HG03442 (cell line): ENCODE data around the gene RTN4.

Experiments used
- ATAC-seq: cut with Tn5 transposase; IDR thresholded peaks from one replicate; pipeline ENCODE4 v1.9.1; 2021; ENCODE audit warnings: mild to moderate bottlenecking, moderate library complexity; ENCODE audit not compliant: unreplicated experiment

The RTN4 gene

DNA sequence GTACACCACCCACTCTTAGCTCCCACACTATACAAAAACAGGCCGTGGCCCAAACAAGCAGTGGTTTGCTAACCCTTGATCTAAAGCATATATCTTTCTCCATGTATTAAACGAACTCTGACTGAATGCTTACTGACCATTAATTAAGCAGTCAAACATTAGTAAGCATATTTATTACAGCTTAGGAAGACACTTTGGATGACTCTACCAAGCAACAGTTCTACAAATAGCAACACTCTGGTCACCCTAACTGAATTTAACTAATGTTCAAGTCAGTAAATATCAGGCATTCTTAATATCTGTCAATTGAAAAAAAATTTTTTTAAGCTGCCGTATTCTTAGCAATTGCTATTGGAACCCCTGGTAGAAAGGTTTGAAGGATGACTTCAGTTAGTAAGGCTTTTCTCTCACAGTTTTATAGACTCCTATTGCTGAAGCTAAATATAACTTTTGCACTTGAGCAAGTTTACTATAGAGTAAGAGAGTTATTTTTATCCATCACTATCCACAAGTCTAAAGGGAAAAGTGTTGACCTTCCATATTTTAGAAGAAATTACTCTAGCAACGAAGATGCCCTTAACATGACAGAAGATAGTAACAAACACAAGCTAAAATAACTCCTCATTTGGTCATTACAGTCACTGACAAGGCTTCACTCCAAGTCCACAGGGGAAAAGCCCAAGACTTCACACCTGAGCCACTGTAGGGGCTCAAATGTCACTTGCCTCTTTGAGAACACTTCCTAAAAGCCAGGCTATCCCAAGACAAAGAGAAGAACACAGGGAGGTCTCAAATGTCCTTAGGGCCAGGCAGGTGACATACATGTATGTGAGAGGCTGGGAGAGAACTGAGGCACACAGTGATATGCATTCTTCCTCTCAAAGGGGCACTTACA is 74.4 kb downstream of the RTN4 start:
- ATAC-seq = no peak

DNA sequence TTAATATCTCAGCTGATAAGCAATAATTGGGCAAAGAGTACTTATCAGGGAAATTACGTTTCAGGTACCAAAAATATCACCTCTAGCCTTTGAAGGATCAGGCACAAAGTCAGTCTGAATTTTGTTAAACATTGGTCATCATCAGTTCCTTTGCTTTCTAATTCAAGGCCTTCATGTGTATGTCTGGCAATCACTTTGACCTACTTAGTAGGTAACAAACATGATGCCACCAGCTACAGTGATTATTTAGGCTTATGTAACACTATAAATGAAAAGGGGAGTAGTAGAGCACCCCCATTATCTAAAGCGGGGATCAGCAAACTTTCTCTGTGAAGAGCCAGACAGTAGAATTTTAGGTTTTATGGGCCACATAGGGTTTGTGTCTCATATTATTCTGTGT is 75.1 kb downstream of the RTN4 start:
- no peak for ATAC-seq

DNA sequence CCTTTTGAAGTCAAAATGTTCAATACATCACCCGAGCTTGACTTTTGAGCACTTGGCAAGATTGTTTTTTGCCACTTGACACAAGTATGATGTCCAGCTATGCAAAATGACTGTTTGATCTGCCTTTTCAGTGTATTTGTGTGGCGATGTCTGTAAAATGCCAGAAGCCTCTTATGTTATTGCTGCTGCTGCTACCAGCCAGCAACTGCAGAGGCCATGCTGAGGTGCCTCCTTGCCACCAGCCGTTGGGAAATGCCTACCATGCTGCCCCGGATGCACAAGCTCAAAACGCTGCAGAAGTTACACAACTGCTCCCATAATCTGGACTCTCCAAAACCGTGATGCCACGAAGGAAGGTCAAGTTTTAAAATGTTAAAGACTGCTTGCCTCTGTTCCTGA is 80.3 kb downstream of the RTN4 start:
- ATAC-seq = no peak

DNA sequence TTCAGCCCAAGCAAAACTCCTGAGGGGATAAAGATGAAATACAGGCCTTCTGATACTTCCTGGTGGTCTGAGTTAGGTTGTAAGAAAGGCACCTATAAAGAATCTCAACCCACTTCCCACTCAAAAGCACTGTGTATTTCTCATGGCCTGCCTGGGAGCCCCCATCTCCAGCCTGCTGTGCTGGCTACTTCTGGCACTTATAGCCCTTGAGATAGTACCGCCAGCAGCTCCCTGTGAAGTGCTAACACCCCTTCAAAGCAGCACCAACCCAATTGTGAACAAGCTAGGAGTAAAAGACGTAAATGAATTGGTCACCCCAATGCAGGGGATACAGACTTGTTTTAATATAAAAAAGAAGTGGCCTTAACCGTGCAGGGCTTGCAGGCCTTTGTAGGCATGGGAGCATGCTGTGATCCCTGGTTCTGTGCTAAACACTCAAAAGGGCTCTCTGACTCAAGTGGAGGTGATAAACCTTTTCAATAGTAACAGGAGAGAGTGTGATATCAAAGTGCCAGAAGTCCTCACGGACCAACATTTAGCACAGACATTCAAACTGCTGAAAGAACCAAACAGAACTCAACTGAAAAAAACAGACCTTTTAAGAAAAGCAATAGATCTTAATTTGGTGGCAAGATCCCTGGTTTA is 80.8 kb downstream of the RTN4 start:
- no peak for ATAC-seq

DNA sequence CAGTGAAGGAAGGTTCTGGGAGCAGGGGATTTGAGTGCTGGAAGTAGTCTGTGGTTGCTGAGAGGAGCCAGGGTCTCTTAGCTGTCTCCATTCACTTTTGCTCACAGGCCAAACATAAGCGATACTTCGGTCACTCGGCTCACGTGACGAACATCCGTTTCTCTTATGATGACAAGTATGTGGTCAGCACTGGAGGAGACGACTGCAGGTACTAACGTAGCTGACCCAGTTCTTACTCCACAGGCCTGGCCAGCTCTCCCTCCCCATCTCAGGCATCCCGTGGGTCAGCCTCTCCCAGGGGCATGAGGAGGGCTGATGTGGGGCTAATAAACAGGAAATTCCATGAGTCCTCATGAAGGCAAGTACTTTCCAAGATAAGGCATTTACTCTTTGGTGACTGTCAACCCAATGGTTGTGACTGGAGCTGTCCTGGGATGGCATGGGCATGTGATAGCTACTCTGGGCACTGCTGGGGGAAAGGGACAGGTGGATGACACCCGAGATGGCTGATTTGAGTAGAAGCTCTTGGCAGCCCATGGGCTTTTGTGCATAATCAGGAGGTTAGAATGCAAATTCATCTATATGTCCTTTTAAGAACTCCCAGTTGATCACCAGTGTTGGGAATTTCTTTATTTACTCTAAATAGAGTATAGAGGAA is 81.6 kb downstream of the RTN4 start:
- no peak for ATAC-seq

DNA sequence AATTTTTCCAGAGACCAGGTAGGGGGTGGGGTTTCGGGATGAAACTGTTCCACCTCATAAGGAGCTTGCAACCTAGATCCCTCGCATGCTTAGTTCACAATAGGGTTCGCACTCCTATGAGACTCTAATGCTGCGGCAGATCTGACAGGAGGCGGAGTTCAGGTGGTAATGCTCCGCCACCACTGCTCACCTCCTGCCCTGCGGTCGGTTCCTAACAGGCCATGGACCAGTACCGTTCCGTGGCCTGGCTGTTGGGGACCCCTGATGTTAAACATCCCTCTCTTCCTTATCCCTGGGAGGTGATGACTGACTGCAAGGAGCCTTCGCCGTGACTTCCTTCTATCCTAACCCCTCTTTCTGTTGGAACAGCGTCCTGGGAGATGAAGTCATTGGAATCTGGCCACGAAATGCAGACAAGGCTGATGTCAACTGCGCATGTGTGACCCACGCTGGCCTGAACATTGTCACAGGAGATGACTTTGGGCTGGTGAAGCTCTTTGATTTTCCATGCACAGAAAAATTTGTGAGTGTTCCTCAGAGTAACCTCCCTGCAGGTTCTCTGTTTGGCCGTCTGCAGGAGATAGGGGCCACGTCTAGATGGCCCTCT is 82.4 kb downstream of the RTN4 start:
- no peak for ATAC-seq

DNA sequence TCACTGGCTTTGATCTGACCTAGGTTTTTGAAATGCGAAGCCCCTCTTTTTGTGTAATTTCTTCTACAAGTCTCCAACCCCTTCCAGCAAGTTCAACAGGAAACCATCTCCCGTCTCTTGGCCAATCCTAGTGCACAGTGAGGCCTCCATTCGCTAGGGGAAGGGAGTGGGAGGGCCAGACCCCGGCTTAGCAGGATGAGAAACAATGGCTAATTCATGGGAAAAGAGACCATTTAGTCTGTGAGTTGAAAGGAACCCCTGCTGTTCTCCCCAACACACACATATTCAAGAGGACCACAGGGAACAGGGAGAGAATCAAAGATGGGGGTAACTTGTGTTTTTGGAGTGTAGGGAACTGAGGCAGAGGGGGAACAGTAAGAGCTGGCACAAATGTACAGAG is 83.0 kb downstream of the RTN4 start:
- ATAC-seq = no peak

DNA sequence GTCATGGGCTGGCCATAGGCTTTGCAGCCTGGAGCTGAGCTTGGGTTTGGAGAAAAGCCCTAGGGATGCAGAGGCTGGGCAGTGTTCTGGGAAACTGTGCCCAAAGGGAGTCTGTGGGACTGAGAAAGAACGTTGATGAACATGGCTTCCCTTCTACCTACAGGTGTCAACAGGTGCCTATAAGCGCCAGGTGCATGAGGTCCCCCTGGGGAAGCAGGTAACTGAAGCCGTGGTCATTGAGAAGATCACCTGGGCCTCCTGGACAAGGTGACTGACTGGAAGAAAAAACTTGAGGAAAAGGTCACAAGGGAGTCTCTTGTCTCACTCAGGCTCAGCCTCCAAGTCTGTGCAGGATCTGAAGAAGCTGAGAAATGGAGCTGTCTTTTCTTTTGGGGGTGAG is 83.4 kb downstream of the RTN4 start:
- no peak for ATAC-seq

DNA sequence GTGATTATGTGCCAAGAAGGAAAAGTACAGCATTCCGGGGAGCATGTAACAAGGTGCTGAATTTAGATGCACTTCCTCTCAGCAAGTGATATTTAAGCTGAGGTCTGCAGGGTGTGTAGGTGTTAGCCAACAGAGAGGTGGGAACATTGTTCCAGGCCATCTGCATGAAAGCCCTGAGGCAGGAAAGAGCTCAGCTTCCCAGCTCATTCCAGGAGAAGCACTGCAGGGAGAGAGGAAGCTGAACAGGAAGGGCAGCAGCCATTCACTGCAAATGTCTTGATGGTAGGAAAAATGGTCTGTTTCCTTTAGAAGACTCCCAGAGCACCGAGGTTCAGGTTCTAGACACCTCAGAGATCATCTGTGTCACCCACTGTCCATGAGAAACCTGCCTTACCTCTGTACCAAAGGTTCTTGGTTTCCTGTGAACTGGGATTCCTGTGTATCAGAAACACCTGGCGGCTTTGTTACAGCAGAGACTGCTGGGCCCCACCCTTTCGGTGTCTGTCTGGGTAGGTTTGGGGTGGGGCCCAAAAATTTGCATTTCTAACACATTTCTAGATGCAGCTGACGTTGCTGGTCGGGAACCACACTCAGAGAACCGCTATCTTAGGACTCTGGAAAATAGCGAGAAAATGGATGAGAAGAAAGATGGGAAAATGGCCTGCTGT is 84.0 kb downstream of the RTN4 start:
- no peak for ATAC-seq

DNA sequence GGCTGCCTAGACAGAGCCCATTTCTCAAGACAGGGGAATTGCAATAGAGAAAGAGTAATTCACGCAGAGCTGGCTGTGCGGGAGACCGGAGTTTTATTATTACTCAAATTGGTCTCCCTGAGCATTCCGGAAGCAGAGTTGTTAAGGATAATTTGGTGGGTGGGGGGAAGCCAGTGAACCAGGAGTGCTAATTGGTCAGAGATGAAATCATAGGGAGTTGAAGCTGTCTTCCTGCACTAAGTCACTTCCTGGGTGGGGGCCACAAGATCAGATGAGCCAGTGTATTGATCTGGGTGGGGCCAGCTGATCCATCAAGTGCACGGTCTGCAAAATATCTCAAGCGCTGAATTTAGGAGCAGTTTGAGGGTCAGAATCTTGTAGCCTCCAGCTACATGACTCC is 84.8 kb downstream of the RTN4 start:
- ATAC-seq = no peak

DNA sequence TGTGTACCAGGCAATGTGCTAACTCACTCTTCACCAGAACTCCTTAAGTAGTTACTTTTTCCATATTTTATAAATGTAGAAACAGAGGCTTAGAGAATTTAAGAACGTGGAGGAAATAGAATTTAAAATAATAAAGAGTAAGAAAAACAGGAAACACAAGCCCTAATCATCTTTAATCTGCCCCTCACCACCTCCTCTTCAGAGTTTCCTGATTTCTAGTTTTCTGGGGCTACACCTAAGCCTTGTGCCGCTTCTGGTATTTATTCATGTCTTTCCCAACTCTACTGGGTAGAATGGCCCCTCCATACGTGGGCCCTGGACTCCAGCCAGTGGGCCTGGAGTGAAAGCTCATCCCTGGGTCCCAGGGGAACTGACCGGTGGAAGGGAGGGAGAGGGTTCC is 85.4 kb downstream of the RTN4 start:
- no peak for ATAC-seq

DNA sequence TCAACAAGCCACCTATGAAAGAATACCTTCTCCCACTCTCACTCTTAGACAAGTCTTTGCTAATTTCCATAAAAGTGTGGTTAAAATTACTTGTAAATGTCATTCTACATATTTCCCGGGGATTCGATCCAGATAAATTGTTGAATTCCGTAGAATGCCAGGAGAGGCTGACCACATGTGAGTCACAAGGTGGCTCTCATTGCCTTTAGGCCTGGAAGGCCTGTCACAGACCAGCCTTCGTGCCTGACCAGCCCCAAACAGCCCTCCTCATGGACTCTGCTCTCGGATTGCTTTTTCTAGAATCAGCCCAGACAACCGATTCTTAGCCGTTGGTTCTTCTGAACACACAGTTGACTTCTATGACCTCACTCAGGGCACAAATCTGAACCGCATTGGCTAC is 86.0 kb downstream of the RTN4 start:
- ATAC-seq = no peak

DNA sequence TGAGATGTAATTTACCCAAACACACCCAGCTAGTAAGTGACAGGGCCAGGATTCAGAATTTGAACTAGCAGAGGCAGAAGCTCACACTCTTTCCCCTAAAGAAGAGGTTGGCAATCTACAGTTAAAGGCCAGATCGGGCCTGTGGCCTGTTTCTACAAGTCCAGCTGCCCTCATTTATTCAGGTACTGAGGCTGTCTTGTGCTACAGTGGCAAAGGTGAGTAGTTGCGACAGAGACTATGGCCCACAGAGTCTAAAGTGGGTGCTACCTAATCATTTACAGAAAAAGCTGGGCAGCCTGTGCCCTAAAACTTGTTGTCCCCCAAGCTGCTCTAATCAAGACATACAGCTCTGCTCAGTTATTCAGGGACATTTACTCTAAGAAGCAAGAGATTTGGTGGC is 86.8 kb downstream of the RTN4 start:
- ATAC-seq = no peak

DNA sequence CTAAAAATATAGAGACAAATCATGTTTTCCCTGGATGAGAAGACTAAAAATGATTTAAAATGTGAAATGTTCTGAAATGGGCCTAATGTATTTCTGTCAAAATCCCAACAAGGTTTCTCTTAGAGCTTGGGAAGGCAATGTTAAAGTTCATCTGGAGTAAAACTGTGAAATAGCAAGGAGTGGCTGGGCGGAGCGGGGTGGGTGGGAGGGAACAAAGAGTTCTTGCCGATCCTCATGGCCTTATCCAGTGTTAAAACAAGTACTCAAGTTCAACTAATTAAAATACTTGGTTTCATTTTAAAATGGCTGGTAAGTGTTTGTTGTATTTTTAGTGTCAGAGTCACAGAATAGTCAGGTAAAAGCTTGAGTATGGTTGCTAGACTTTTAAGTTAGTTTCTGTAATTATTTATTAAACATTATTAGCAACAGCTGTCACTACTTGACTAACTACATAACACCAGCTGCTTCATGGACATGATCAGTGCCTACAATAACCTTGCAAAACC is 87.3 kb downstream of the RTN4 start:
- ATAC-seq = no peak

DNA sequence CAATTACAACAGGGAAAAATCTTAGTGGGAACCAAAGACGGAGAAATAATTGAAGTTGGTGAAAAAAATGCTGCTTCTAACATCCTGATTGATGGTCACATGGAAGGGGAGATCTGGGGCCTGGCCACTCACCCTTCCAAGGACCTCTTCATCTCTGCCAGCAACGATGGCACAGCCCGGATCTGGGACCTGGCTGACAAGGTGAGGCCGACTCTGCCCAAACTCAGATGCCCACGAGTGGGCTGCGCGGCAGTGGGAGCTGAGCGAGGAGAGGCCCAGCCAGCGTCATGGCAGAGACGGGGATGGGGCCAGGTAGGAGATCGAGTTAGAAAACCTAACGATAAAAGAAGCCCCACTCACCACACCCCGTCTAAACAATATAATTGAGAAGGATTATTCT is 87.7 kb downstream of the RTN4 start:
- no peak for ATAC-seq

DNA sequence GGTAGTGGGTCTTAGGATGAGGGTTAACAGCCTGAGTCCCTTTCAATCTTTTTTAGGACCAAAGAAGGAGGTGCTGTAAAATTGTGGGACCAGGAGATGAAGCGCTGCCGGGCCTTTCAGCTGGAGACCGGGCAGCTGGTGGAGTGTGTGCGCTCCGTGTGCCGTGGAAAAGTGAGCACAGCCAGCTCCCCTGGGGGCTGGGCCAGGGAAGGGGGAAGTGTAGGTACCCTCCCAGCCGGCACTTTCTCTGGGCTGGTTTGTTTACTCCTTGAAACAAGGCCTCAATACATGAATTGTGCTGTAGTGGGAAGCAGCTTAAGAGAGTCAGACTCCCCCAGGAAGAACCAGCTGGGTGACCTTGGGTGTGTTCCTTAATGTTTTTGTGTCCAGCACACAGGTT is 90.1 kb downstream of the RTN4 start:
- no peak for ATAC-seq

DNA sequence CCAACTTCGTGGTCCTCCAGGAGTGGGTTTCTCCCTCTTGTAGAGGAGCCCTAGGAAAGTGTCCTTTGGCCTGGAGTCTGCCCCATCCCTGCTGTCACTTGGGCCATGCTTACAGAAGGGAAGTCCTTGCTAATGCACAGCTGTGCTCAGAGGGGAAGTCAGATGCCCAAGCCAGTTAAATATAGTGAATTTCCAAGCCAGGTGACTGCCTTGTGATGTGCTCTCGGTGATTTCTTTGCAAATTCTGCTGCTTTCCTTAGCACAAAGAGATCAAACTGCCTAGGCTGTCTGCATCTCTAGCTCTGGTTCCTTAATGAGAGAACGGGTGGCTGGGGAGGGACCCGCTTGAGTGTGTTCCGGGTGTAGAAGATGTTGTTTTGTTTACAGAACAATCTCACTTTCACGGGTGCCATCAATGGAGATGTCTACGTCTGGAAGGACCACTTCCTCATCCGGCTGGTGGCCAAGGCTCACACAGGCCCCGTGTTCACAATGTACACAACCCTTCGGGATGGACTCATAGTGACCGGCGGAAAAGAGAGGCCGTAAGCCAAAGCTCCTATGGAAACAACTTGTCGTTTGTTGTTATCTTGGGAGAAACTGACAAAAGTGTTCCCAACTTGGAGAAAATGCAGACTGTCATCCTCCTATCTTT is 91.4 kb downstream of the RTN4 start:
- no peak for ATAC-seq

DNA sequence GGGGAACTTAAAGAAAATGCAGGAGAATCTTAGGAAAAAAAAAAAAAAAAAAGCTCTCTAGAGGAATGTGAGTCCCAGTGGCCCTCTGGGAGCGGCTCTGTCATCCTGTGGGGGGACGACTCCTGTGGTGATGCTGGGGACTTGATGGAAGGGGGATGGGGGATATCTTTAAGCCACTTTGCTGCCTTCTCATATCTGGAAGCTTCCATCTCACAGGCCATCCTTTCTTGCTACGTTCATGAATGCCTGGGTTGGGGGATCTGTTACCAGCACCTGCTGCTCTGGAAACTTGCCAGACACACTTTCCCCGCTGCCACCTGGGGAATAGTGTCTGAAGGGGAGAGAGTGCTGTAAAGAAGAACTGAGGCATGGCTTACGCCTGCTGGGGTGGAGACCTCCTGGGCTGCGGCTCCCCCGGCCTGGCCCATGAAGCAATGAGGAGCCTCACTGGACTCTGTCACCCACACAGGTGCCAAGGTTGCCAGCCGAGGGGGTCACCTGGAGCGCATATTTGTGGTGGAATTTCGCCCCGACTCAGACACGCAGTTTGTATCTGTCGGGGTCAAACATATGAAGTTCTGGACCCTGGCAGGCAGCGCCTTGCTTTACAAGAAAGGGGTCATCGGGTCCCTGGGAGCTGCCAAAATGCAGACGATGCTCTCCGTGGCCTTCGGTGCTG is 92.8 kb downstream of the RTN4 start:
- no peak for ATAC-seq

DNA sequence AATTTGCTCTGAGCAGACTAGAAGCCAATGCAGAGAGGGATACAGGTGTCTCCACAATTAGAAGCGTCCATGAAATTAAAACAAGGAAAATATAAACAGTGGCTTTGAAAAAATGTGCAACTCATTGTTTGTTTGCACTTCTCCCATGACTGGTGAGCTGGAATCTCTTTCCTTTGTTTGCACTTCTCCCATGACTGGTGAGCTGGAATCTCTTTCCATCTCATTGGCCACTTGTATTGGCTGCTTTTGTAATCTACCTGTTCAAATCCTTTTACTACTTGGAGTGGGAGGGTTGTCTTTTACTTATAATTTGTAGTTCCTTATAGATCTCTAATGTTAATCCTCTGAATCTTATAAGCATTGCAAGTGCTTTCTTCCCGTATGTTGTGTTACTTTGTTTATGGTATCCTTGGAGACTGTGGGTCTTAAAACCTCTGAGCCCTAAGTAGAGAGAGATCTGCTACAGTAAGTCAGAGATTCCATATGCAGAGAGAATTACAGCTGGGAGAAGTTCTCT is 94.1 kb downstream of the RTN4 start:
- ATAC-seq = no peak
